BE2C (cell line): ENCODE data around the gene ICAM5.
"Not testable (repeated sequence)": the region's sequence is repeated elsewhere in the genome, so short reads cannot be mapped to it uniquely, and the experiment has no call there.

Source experiments
- DNase-seq: peaks from one replicate; pipeline ENCODE4 v3.0.0-alpha.2; 2020
- H3K27me3 ChIP-seq: fragments of 250-450 bp; sonication (Bioruptor Pico); 2 replicates; pipeline ENCODE4 v1.5.1; 2020; ENCODE audit warnings: mild to moderate bottlenecking
- H3K36me3 ChIP-seq: fragments of 250-450 bp; sonication (Bioruptor Pico); 2 replicates; pipeline ENCODE4 v1.5.1; 2020; ENCODE audit warnings: mild to moderate bottlenecking
- H3K4me1 ChIP-seq: fragments of 250-450 bp; sonication (Bioruptor Pico); 2 replicates; pipeline ENCODE4 v1.5.1; 2020
- H3K4me3 ChIP-seq: 2 replicates; pipeline ENCODE4 v1.5.1; 2011; ENCODE audit warnings: low read depth, low read length
- H3K9me3 ChIP-seq: fragments of 250-450 bp; sonication (Bioruptor Pico); 2 replicates; pipeline ENCODE4 v1.5.1; 2020
- CTCF ChIP-seq: IDR thresholded peaks from 2 replicates; pipeline ENCODE4 v1.5.1; 2012; ENCODE audit warnings: mild to moderate bottlenecking, low read depth, low read length

The ICAM5 gene

GRCh38 chr19:10277795-10278589, 11.8 kb upstream of the ICAM5 start:
- TF ChIP-seq CTCF = no peak
- no peaks in the 10 kb centered on the region for H3K36me3 ChIP-seq
- H3K4me3 ChIP-seq = no peak overlapping the region
- H3K9me3 ChIP-seq = no peaks in the 10 kb centered on the region
- no peak for DNase-seq
- H3K27me3 ChIP-seq = peaks cover 44% of the 10 kb centered on the region
- no peaks in the 10 kb centered on the region for H3K4me1 ChIP-seq

- Histone ChIP-seq H3K9me3 (no peaks in the 10 kb centered on the region), H3K4me1 (no peaks in the 10 kb centered on the region), H3K36me3 (no peaks in the 10 kb centered on the region), H3K27me3 (peaks cover 36% of the 10 kb centered on the region), H3K4me3 (no peak overlapping the region)
- DNase-seq = no peak
- TF ChIP-seq CTCF = no peak
These were observed 10.8 kb upstream of the ICAM5 start for GRCh38 chr19:10278935-10279334.

GRCh38 chr19:10279737-10280442, 9.9 kb upstream of the ICAM5 start:
- Histone ChIP-seq H3K36me3 (no peaks in the 10 kb centered on the region), H3K4me1 (no peaks in the 10 kb centered on the region), H3K4me3 (no peak overlapping the region), H3K27me3 (peaks cover 27% of the 10 kb centered on the region), H3K9me3 (no peaks in the 10 kb centered on the region)
- TF ChIP-seq CTCF = no peak
- DNase-seq = no peak

GRCh38 chr19:10282043-10282442, 7.7 kb upstream of the ICAM5 start:
- H3K4me3 ChIP-seq, H3K36me3 ChIP-seq, DNase-seq, H3K9me3 ChIP-seq, H3K27me3 ChIP-seq, H3K4me1 ChIP-seq: not testable (repeated sequence)

GRCh38 chr19:10283301-10284064, 6.3 kb upstream of the ICAM5 start:
- H3K27me3 ChIP-seq = peaks cover 13% of the 10 kb centered on the region
- H3K4me3 ChIP-seq = no peak overlapping the region
- H3K36me3 ChIP-seq = no peaks in the 10 kb centered on the region
- no peak for TF ChIP-seq CTCF
- H3K4me1 ChIP-seq = no peaks in the 10 kb centered on the region
- H3K9me3 ChIP-seq = no peaks in the 10 kb centered on the region
- DNase-seq = no peak

- Histone ChIP-seq H3K4me3 (no peak overlapping the region), H3K36me3 (no peaks in the 10 kb centered on the region), H3K9me3 (no peaks in the 10 kb centered on the region), H3K4me1 (no peaks in the 10 kb centered on the region), H3K27me3 (peaks cover 19% of the 10 kb centered on the region)
- TF ChIP-seq CTCF = no peak
- no peak for DNase-seq
These were observed 5.4 kb upstream of the ICAM5 start for GRCh38 chr19:10284065-10284959.
